HG03135 (cell line): ENCODE measurements around the gene TPGS1.

ENCODE experiments used
- ATAC-seq: cut with Tn5 transposase; IDR thresholded peaks from one replicate; pipeline ENCODE4 v1.9.1; 2021; ENCODE audit warnings: mild to moderate bottlenecking, moderate library complexity; ENCODE audit not compliant: unreplicated experiment

Gene TPGS1

DNA sequence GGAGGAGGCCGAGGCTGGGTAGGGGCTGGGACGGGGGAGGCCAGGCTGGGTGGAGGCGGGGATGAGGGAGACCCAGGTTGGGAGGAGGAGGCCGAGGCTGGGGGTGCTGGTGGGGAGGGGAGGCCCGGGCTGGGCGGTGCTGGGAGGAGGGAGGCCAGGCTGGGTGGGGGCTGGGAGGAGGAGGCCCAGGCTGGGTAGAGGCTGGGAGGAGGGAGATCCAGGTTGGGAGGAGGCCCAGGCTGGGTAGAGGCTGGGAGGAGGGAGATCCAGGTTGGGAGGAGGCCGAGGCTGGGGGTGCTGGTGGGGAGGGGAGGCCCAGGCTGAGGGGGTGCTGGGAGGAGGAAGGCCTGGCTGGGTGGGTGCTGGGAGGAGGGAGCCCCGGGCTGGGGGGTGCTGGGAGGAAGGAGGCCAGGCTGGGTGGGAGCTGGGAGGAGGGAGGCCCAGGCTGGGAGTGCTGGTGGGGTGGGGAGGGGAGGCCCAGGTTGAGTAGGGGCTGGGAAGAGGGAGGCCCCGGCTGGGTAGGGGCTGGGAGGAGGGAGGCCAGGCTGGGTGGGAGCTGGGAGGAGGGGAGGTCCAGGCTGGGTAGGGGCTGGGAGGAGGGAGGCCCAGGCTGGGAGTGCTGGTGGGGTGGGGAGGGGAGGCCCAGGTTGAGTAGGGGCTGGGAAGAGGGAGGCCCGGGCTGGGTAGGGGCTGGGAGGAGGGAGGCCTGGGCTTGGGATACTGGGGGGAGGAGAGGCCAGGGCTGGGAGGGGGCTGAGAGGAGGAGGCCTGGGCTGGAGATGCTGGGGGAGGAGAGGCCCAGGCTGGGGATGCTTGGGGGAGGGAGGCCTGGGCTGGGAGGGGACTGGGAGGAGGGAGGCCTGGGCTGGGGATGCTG lies 10.7 kb downstream of the TPGS1 start:
- ATAC-seq, result no peak

DNA sequence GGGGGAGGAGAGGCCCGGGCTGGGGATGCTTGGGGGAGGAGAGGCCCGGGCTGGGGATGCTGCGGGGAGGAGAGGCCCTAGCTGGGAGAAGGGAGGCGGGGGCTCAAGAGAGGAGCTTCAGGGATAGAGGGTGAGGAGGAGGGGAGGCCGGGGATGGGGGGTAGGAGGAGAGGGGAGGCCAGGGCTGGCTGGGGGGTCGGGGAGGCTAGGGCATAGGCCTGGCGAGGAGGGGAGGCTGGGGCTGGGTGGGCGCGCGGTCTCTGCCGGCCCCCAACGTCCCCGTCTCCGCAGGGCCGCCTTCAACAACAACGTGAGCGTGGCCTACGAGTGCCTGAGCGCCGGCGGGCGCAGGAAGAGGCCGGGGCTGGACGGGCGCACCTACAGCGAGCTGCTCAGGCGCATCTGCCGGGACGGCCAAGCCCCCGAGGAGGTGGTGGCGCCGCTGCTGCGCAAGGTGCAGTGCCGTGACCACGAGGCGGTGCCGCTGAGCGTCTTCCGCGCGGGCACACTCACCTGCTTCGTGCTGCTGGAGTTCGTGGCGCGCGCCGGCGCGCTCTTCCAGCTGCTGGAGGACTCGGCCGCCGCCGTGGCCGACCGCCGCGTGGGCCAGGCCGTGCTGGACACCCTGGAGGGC lies 11.4 kb downstream of the TPGS1 start:
- no peak for ATAC-seq

DNA sequence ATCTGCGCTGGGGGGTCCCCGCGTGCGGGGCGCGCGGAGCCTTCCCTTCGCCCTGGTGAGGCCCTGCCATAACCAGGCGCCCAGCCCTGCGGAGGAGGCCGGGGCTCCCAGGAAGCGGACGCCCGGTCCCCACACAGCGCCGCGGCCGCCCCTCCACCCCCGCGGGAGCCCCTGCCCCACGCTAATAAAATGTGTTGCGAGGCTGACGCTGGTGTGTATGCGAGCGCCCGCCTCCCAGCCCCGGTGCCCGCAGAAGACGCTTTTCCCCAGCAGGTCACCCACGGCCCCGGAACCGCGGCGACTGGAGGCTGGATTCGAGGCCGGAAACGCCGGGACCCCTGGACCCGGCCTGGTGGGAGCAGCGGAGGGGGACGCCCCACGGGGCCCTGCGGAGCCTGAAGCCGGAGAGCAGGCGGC lies 12.2 kb downstream of the TPGS1 start:
- ATAC-seq, result no peak

DNA sequence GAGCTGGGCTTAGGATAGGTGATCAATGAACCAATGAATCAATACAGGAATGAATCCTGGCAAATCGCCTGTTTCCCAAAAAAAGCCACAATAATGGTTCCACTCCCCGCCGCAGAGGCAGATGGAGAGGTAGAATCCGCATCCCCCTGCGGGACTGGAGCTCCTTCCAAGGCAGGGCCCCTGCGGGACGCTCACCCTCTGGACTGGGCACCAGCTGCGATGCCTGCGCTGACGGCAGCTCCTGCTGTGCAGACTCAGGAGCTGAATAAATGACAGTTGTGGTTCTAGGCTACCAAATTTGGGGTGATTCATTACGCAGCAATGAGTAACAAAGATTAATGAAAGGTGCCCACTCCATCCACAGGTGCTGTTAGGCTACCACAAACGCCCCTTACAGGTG lies 15.4 kb downstream of the TPGS1 start:
- no peak for ATAC-seq

DNA sequence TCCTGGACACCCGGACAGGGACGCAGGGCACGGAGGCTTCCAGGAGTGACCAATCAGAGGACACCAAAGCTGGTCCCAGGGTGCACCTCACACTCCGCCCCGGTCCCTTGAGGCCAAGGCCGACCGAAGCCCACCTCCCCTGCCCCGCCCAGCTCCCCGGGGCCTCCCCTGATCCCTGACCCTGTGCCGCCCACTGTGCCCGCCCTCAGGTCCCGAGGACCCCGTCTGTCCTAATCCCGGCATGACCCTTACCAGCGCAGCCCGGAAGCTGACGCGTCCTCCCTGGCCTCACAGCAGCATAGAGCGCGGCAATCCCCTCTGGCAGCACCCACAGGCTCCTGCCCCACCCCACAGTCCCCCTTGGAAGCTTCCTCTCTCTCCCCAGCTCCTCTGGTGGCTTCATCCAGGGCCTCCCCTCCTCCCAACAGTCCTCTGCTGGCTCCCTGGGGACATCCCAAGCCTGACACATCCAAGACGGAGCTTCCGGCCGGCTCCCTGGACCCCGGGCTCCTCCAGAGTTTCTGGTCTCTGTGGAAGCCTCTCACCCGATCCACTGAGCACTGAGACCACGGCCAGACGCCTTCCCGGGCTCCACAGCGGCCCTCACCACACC lies 16.9 kb downstream of the TPGS1 start:
- no peak for ATAC-seq

DNA sequence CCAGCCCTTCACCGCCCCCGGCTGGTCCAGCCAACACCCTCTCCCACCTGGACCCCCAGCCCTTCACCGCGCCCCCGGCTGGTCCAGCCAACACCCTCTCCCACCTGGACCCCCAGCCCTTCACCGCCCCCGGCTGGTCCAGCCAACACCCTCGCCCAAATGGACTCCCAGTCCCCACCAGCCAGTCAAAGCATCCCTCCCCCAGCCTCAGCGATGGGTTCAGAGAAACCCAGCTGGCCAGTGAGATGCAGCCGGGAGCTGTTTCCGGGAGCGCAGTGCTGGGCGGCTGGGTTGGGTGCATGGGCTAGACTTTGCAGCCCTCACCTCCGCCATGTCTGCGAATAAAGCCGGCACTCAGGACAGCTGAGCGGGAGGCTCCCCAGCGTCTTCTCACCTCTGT lies 17.7 kb downstream of the TPGS1 start:
- ATAC-seq, result no peak

DNA sequence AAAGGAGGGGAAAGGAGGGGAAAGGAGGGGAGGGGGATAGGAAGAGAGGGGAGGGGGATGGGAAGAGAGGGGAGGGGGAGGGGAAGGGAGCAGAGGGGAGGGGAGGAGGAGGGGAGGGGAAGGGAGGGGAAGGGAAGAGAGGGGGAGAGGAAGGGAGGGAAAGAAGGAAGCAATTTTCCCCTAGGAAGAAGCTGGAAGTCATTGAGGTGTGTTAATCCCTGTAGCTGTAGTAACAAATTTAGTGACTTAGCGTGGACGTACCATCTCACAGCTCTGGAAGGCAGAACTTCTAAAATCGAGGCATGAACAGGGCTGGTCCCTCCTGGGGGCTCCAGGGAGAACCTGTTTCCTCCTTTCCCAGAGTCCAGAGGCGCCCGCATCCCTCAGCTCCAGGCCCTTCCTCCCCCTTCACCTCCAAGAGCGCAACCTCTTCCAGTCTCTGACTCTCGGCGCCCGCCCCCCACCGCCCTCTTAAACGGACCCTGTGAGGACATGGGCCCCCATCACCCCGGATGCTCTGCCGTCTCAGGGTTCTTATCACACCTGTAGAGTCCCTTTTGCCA lies 18.6 kb downstream of the TPGS1 start:
- ATAC-seq, result no peak

DNA sequence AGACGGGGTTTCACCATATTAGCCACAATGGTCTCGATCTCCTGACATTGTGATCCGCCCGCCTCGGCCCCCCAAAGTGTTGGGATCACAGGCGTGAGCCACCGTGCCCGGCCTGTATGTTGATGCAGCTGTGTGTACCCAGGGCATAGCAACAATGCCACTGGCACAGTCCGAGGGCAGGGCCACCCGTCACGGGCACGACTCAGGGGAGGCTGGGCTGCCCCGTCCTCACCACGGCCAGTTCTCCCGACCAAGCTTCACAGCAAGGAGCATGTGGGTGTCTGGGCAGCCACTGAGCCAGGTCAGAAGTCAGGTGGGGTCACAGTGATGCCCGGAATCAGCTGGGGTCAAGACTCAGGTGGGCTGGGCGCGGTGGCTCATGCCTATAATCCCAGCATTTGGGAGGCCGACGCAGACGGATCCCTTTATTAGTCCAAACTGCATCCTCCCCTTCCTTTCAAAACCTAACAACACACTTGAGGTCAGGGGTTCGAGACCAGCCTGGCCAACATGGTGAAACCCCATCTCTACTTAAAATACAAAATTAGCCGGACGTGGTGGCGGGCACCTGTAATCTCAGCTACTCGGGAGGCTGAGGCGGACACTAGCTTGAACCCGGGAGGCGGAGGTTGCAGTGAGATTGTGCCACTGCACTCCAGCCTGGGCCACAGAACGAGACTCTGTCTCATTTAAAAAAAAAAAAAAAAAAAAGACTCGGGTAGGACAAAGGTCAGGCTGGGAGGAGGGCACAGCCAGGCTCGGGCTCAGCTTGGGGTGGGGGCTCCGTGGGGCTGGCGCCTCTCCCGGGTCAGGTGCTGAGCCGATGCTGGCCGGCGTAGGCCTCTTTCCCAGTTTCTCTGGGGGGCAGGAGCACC lies 23.1 kb downstream of the TPGS1 start:
- no peak for ATAC-seq

DNA sequence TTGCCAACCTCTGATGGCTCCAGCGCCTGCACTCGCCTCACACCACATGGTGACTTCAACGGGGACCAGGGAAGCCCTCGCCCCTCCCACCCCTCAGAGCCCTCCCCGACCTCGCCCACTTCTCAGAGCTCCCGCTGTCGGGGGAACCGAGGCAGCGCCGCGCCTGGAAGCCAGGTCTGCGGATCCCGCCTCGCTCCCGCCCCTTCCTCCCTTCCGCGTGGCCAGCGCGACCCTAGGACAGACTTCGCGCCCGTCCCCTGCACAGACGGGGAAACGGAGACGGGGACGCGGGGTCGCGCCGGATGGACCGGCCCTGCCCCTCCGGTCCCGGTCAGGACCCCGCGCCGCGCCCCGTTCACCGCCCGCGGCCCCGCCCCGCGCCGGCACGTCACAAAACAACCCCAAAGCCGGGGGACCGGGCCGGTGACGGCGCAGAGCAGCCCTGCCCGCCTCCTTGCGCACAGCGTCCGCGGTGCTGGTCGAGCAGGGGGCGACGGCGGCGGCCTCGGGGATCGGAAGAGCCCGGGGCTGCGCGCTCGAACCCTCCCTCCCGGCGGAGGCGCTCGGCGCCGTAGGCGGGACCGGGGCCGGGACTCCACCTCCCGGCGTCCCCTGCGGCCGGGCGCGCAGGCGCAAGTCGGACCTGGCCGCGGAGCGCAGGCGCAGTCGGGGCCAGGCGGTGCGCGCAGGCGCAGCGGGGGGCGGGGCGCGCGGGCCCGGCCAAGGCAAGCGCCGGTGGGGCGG lies 23.9 kb downstream of the TPGS1 start:
- peak; percentile 56 for ATAC-seq

DNA sequence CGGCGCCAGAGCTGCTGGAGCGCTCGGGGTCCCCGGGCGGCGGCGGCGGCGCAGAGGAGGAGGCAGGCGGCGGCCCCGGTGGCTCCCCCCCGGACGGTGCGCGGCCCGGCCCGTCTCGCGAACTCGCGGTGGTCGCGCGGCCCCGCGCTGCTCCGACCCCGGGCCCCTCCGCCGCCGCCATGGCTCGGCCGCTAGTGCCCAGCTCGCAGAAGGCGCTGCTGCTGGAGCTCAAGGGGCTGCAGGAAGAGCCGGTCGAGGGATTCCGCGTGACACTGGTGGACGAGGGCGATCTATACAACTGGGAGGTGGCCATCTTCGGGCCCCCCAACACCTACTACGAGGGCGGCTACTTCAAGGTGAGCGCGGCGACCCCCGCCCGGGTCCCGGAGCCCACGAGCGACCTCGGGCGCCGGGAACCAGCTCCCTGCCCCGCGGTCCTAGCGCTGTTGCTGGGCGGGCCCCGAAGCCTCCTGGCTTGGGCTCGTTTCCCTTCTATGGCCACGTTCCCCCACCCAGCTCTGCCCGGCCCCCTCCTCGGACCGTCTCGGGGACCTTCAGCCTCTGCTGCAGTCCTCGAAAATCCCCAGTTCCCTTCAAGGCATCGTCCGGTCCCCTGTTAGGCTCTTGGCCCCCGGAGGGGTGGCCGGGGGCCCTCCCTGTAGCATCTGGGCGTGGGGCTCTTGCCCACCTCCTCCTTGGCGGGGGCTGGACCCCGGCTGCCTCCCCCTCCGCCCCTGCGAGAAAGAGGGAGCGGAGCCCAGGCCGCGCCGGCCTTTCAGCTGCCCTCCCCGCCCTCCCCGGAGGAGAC lies 24.7 kb downstream of the TPGS1 start, which contains the start of gene CDC34:
CDC34 (plus strand) TSS at position 8 of the 808 bp plus-strand sequence; CDS start at position 180, 172 bp downstream.
- ATAC-seq, result peak; percentile 29

DNA sequence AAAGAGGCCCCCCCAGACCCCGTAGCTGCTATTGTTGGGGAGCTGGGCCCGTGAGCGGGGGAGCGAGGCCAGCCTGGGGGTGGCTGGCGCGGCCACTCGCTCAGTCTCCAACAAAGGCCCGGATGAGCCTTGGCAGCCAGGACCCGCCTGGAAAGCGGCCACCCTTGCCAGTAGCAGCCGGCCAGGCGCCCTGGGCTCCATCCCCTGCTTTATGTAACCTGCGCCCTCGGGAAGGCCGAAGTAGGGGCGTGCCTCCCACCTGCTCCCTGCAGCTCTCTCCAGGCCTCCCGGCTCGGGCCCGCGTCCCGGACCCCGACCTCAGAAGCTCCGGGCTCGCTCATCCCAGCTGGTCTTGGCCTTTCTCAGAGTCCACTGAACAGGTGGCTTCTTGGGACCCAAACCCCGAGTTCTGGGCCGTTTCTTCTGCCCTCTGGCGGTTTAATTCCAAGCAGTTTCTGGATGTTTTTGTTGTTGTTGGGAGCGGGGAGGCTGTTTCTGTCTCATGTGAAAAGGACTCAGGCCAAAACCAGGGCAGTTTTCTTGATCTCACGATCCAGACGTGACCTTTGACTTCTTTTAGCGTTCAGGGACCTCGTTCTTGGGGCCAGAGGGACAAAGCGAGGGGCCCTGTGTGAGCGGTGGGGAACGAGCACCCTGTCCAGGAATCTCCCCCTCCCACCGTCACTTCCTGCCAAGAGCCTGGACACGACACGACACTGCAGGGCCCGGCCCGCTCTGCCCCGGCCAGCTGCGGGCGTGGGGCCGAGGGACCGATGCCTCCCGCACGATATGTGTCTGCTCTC lies 25.5 kb downstream of the TPGS1 start:
- ATAC-seq, result no peak

DNA sequence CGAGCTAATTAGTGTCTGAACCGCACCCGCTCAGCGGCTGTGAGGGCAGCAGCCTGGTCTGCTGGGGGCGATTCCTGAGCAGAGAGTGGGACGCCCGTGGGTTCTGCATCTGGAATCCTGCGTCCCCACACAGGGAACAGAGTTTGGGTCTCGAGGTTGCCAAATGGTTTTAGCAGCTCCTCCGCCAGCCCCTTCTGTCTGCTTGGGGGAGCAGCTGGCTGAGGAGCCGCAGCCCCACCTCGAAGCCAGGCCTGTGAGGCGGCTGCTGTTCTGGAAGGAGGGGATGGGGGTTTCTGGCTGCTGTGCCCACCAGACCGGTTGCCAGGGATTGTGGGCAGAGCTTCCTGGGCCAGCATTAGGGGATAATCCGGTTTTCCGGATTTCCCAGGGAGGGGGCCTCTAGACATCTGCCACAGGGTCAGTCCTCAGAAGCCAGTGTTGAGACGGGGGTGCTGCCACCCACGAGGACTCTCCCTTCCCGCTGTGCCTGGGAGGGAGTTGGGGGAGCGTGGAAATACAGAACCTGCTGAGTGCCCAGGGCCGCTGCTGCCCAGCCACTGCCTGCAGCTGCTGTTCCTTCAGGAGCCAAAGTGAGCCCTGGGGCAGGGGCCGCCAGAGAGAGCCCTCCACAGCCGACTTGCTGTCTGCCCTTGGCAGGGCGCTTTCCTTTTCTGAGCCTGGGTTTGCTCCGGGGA lies 26.2 kb downstream of the TPGS1 start:
- no peak for ATAC-seq

DNA sequence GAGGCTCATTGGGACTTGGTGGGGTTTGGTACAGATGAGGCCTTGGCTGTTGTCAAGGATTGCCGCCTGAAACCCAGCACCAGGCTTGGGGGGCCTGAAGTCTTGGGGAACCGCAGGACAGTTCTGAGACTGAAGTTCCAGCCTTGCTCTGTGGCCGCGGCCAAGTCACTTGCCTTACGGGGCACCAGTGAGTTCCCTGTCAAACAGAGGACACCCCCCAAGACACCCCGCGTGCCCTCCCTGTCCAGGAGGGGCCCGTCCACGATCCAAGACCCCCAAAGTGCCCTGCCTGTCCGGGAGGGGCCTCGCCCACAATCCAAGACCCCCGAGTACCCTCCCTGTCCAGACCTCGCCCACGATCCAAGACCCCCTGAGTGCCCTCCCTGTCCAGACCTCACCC lies 26.8 kb downstream of the TPGS1 start:
- no peak for ATAC-seq

DNA sequence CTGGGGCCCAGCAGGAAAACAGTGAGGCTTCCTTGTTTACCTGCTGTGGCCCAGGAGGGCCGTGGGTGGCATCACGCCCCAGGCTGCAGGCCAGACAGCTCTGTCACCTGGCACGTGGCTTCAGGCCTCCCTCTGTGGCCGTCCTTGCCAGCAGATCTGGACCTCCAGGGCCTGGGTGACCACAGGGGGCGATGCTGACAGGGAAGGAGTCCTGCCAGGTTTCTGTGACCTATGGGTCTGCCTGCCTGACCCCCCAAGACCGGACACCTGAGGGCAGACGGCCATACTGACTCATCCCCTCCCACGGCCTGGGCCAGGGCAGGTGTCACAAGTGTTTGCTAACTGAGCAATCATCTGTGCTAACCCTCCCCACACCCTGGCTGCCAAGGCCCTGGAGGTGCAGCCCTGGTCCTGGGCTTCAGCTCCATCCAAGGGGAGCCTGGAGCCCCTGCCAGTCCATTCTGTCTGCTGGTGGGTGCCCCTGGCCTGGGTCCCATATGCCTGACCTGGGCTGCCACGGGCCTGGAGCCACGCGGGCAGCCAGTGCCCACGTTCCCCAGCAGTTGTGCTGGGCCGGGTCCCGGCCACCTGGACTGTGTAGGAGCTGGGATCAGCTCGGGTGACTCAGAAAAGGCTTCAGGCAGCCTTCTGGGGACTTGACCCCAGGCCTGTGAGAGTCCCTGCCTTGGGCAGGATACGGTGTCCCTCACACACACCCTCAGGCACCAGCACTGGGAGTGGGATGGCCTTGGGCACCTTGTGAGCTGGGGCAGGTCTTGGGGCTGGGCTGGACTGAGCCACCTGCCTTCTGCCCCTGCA lies 27.9 kb downstream of the TPGS1 start:
- ATAC-seq, result no peak

DNA sequence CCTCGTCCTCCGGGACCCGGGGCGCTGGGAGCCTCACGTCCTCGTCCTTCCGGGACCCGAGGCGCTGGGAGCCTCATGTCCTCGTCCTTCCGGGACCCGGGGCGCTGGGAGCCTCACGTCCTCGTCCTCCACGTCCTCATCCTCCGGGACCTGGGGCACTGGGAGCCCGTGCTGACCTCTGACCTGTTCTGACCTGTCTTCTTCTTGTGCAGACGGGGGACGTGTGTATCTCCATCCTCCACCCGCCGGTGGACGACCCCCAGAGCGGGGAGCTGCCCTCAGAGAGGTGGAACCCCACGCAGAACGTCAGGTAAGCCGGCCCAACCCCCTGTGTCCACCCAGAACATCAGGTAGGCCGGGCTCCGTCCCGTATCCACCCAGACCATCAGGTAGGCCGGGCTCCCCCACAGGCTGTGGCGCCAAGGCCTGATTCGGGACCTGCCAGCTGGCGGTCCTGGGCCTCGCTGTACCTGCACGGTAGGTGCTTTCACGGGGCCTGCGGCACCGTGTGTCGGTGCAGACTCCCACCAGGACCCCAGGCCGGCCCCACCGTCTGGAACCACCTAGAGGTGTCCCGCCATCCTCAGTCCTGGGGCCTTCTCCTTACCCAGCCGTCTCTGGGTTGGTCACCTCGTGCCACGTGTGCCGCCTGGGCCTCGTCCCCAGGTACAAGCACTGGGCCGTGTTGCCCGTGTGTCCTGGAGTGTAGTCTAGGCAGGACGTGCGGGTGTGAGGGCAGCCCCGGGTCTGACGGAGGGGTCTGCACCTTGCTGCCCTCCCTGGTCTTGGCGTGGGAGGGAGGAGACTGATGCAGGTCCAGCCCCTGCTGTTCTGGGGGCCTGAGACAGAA lies 29.0 kb downstream of the TPGS1 start:
- ATAC-seq, result no peak

DNA sequence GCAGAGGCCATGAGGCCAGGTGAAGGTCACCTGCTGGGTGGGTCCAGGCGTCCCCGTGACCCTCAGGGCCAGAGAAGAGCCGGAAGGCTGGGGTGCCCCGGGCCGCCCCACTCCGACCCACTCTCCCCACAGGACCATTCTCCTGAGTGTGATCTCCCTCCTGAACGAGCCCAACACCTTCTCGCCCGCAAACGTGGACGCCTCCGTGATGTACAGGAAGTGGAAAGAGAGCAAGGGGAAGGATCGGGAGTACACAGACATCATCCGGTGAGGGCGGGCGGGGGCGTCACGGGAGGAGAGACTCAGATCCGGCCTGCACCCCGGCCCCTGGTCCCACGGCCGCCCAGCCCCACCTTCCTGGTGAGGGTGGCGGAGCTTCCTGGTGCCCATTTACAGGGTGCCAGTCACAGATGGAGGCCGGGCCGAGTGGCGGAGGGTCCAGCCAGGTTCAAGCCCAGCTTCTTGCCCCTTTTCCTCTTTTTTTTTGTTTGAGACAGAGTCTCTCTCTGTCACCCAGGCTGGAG lies 29.6 kb downstream of the TPGS1 start:
- no peak for ATAC-seq
